Measurements from ENCODE around the gene GALNT1. TPM values are rescaled to one million over a fixed set of nuclear protein-coding genes. Genes with fewer than 3 reads are reported as not detected.

GALNT1 gene
- total RNA-seq, 2 experiments from 2014 or later, result 49.5 to 51.8 TPM

DNA sequence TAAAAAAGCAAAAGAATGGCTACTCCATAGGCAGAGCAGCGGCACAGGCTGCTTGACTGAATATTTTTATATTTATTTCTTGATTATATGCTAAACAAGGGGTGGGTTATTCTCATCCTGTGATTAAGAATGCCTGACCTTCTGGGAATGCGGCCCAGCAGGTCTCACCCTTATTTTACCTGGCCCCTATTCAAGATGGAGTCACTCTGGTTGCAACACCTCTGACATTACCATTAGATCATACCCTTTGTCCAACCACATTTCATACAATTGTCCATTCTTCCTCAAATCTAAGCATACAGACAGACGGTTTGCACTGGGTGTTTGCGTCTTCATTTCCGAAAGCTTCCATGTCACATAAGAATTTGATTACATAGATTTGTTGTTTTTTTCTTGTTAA is 168.2 kb downstream of the GALNT1 start:
- no peak for DNase-seq
- Mint-ChIP-seq H3K36me3 (peaks cover 1% of the 10 kb centered on the region), H3K4me1 (no peaks in the 10 kb centered on the region), H3K4me3 (no peak overlapping the region), H3K27me3 (peaks cover 6% of the 10 kb centered on the region), H3K9me3 (peaks cover 15% of the 10 kb centered on the region), H3K27ac (no peak overlapping the region)

DNA sequence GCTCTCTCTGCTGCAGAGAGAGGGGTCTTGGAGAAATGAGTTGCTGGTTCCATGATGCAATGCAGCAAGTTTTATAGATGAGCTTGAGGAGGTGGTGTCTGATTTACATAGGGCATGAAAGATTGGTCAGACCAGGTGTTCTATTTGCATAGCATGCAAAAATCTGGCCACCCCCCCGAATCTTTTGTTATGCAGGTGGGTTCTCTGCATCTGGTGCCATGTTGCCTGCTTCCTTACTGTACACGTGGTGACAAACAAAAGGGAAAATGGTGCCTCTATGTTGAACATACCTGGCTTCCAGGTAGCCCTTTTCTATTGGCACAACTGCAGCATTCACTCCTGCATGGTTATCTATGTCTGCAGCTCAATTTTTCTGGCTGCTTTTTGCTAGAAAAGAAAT is 169.4 kb downstream of the GALNT1 start:
- no peaks in the 10 kb centered on the region for H3K4me1 Mint-ChIP-seq
- no peaks in the 10 kb centered on the region for H3K36me3 Mint-ChIP-seq
- H3K27me3 Mint-ChIP-seq, result no peaks in the 10 kb centered on the region
- no peak for DNase-seq
- no peak overlapping the region for H3K27ac Mint-ChIP-seq
- peaks cover 5% of the 10 kb centered on the region for H3K9me3 Mint-ChIP-seq
- no peak overlapping the region for H3K4me3 Mint-ChIP-seq

DNA sequence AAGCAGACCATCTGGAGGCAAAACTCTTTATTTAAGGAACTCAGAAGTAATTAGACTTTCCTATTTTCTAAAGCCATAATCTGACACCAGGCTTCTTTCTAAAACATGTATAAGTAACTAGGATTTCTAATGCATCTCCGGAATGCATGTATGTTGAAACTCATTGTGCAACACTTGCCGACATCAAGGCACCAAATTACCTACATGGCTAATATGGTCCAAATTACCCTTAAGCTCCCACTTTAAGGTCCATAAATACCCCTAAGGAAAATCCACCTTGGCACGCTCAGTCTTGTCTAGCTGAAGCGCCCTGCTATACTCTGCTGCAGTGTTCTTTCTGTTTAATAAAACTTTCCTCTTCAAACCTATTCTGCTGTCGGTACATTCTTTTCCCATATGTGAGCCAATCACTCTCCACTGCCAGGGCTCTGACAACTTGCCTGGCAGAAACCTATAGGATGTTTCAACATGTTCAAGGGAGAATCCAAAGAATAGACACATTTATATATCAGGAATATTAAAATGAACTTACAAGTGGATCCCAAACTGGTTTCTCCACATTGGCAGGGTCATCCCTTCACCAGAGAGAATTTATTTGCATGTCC is 171.9 kb downstream of the GALNT1 start:
- H3K36me3 Mint-ChIP-seq, result no peaks in the 10 kb centered on the region
- DNase-seq, result no peak
- H3K27ac Mint-ChIP-seq, result no peak overlapping the region
- peaks cover 21% of the 10 kb centered on the region for H3K27me3 Mint-ChIP-seq
- H3K9me3 Mint-ChIP-seq, result no peaks in the 10 kb centered on the region
- H3K4me1 Mint-ChIP-seq, result no peaks in the 10 kb centered on the region
- H3K4me3 Mint-ChIP-seq, result no peak overlapping the region

GRCh38 chr18:35754464-35754863 is 172.9 kb downstream of the GALNT1 start:
- no peak overlapping the region for H3K27ac Mint-ChIP-seq
- DNase-seq, result no peak
- H3K4me1 Mint-ChIP-seq, result no peaks in the 10 kb centered on the region
- peaks cover 28% of the 10 kb centered on the region for H3K27me3 Mint-ChIP-seq
- no peaks in the 10 kb centered on the region for H3K36me3 Mint-ChIP-seq
- H3K9me3 Mint-ChIP-seq, result no peaks in the 10 kb centered on the region
- H3K4me3 Mint-ChIP-seq, result no peak overlapping the region

DNA sequence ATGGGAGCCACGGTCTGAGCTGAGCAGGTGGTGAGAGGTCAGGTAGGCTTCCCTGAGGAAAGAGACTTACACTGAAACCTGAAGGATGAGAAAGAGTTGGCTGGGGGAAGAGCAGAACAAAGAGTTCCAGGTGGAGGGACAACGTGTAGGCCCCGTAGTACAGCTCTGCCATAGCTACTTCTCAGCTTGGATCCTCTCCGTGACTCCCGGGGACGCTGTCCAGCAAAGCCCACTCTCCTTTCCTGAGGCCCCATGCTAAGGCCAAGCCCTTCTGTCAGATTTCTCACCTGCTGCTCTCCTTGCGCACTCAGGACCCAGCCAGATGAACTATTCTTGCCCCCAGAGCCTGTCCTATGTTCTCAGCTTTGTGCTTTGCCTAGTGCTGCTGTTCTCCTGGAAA is 173.8 kb downstream of the GALNT1 start:
- Mint-ChIP-seq H3K36me3 (no peaks in the 10 kb centered on the region), H3K9me3 (no peaks in the 10 kb centered on the region), H3K27me3 (peaks cover 28% of the 10 kb centered on the region), H3K4me3 (no peak overlapping the region), H3K4me1 (no peaks in the 10 kb centered on the region), H3K27ac (no peak overlapping the region)
- no peak for DNase-seq

DNA sequence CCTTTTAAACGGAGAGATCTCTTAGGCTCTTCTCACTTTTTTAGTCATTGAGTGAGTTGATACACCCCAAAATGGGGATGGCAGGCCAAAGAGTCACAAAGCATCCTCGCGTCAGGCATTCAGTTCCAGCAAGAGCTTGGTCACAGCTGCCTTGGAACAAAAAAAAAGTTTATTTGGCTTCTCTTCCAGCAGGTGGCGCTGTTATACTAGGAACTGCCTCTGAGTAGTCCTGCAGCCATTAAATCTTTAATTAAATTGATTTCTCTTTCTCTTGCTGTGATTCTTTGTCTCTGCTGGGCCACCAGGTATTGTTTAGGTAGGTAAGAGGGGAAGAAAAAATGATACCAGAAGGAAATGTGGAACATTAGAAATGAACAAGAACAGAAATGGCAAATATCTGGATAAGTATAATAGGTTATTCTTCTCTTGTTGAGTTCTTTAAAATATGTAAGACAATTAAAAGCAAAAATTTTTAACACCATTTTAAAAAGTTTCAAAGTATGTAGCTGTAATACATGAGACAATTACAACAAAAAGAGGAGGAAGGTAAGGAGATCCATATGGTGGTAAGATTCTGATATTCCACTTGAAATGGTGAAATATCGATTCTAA is 175.1 kb downstream of the GALNT1 start:
- Mint-ChIP-seq H3K27me3 (peaks cover 28% of the 10 kb centered on the region), H3K4me1 (no peaks in the 10 kb centered on the region), H3K27ac (no peak overlapping the region), H3K36me3 (no peaks in the 10 kb centered on the region), H3K9me3 (no peaks in the 10 kb centered on the region), H3K4me3 (no peak overlapping the region)
- peak; percentile 44 for DNase-seq

Other genes with a start within 250 kb of the GALNT1 start
- gene ZNF24, start 237.3 kb upstream of the GALNT1 start, total RNA-seq, result 10 to 100 TPM; 48.8 to 49.2 TPM
- under 1 TPM; 0.92 to 0.99 TPM for gene ZNF396, start 204.4 kb upstream of the GALNT1 start, total RNA-seq
- 10 to 100 TPM; 38.4 to 39.4 TPM for gene INO80C, start 83.8 kb upstream of the GALNT1 start, total RNA-seq

All from activated naive CD8-positive, alpha-beta T cell treated with anti-CD3 and anti-CD28 coated beads for 36 hours (primary cell).